GM12878 (cell line): ENCODE data around the gene GSX1. TPM values are rescaled to one million over a fixed set of nuclear protein-coding genes. Genes with fewer than 3 reads are reported as not detected.

ENCODE experiments used
- ATAC-seq: fragments of 200-7000 bp; cut with Tn5 transposase; 3 replicates; pipeline ENCODE4 v1.9.1; 2020; ENCODE audit warnings: mild to moderate bottlenecking, moderate library complexity
- Bru-seq: library from RNA; stranded (reverse); fragments of 400-500 nt; gene quantifications from one replicate; lab custom pipeline; 2021; lab: Mats Ljungman, UMichigan
- BruChase-seq, 2 experiments: library from RNA; stranded (reverse); fragments of 400-500 nt; gene quantifications; one replicate each; lab custom pipeline; 2021; lab: Mats Ljungman, UMichigan
- BruUV-seq: library from RNA; stranded (reverse); fragments of 400-500 nt; replicated peaks from 2 replicates; lab custom pipeline; 2021; lab: Mats Ljungman, UMichigan
- CTCF ChIA-PET: fragments of 300-600 bp; sonication (Branson Sonifier 250); formaldehyde crosslinking; extraction: SDS; loops from one replicate; lab custom pipeline; 2021; ENCODE audit warnings: inconsistent platforms; lab: Yijun Ruan, JAX
- POLR2A ChIA-PET: fragments of 350-600 bp; formaldehyde crosslinking; extraction: SDS; loops from one replicate; lab custom pipeline; 2021; ENCODE audit warnings: inconsistent platforms; lab: Charles Lee
- RAD21 ChIA-PET: fragments of 300-600 bp; sonication (Branson Sonifier 250); formaldehyde crosslinking; loops from one replicate; lab custom pipeline; 2023; ENCODE audit warnings: antibody characterized with exemption; ENCODE audit not compliant: unreplicated experiment; lab: Charles Lee
- SMC1A ChIA-PET: fragments of 300-600 bp; sonication (Branson Sonifier 250); formaldehyde crosslinking; loops from one replicate; lab custom pipeline; 2023; ENCODE audit not compliant: unreplicated experiment, uncharacterized antibody; lab: Charles Lee
- DNase-seq: peaks from one replicate; pipeline ENCODE4 v3.0.0-alpha.2; 2011; ENCODE audit warnings: low read depth, low spot score
- FAIRE-seq: peaks from 3 replicates; lab custom pipeline; 2011; peaks lifted over from hg19 to GRCh38; lab: Jason Lieb, UNC
- H2AFZ ChIP-seq: 2 replicates; pipeline ENCODE4 v1.6.0; 2011; ENCODE audit warnings: low read depth, low read length, control low read depth; ENCODE audit not compliant: control insufficient read depth
- H3K27ac ChIP-seq: 2 replicates; pipeline ENCODE4 v1.5.1; 2011; ENCODE audit warnings: control low read depth; ENCODE audit not compliant: control insufficient read depth, insufficient read depth
- H3K27me3 ChIP-seq, 2 experiments: replicated peaks in 1 of 2; 2 replicates each; pipeline versions ENCODE4 v1.6.0 to v1.6.1; 2011; ENCODE audit warnings: low read length in 1 of 2; ENCODE audit not compliant: control insufficient read depth in 2 of 2, insufficient read depth in 2 of 2
- H3K36me3 ChIP-seq, 2 experiments: 2 replicates each; pipeline ENCODE4 v1.5.1; 2011; ENCODE audit warnings: low read length in 1 of 2; ENCODE audit not compliant: control insufficient read depth in 2 of 2, insufficient read depth in 2 of 2
- H3K4me1 ChIP-seq: 2 replicates; pipeline ENCODE4 v1.6.1; 2011; ENCODE audit warnings: mild to moderate bottlenecking, low read length, moderate library complexity, mixed read lengths; ENCODE audit not compliant: control insufficient read depth, insufficient read depth
- H3K4me2 ChIP-seq: 2 replicates; pipeline ENCODE4 v1.6.0; 2011; ENCODE audit warnings: control low read depth; ENCODE audit not compliant: control insufficient read depth, insufficient read depth
- H3K4me3 ChIP-seq: fragments of 200-600 bp; sonication (generic); 2 replicates; pipeline ENCODE4 v1.5.1; 2016
- H3K79me2 ChIP-seq: 2 replicates; pipeline ENCODE4 v1.6.0; 2011; ENCODE audit warnings: low read length; ENCODE audit not compliant: control insufficient read depth, insufficient read depth
- H3K9ac ChIP-seq: 2 replicates; pipeline ENCODE4 v1.8.0; 2011; ENCODE audit warnings: low read length, control low read depth, mixed read lengths; ENCODE audit not compliant: control insufficient read depth, insufficient read depth
- H3K9me3 ChIP-seq: replicated peaks from 3 replicates; pipeline ENCODE4 v1.5.1; 2011; ENCODE audit warnings: mild to moderate bottlenecking, low read length; ENCODE audit not compliant: control insufficient read depth, insufficient read depth
- H4K20me1 ChIP-seq: 2 replicates; pipeline ENCODE4 v1.6.0; 2011; ENCODE audit not compliant: control insufficient read depth, insufficient read depth
- MTA2 ChIP-seq: fragments of 450-650 bp; IDR thresholded peaks from 2 replicates; pipeline ENCODE4 v1.6.1; 2016; ENCODE audit warnings: low read depth, mild to moderate bottlenecking, moderate library complexity
- PAX5 ChIP-seq: IDR thresholded peaks from 2 replicates; pipeline ENCODE4 v1.6.1; 2011; ENCODE audit warnings: low read depth, low read length, borderline replicate concordance
- POLR2A ChIP-seq: IDR thresholded peaks from 2 replicates; pipeline ENCODE4 v1.6.1; 2011; ENCODE audit warnings: low read depth, mild to moderate bottlenecking, low read length
- POLR2AphosphoS5 ChIP-seq: IDR thresholded peaks from 2 replicates; pipeline ENCODE4 v1.6.1; 2011; ENCODE audit warnings: mild to moderate bottlenecking, low read length, inconsistent platforms
- TBL1XR1 ChIP-seq: IDR thresholded peaks from 2 replicates; pipeline ENCODE4 v1.6.1; 2012; ENCODE audit warnings: low read depth, low read length, improper control_type of control experiment
- WGBS: methylation state at CpG from one replicate; pipeline ENCODE4 v1.1.6; 2016; ENCODE audit warnings: low lambda C conversion rate; ENCODE audit not compliant: insufficient replicate concordance, insufficient coverage; ENCODE audit errors: missing lambda C conversion rate; 5-methylcytosine and 5-hydroxymethylcytosine counted together
- in situ Hi-C: fragments of 300-500 bp; cut with MboI; formaldehyde crosslinking; loops from 9 replicates; pipeline ENCODE4 v1.14.3; 2018; ENCODE audit warnings: mixed read lengths
- intact Hi-C: fragments of 100-400 bp; cut with micrococcal nuclease; formaldehyde crosslinking; loops from one replicate; pipeline ENCODE4 v1.14.2; 2022; ENCODE audit not compliant: unreplicated experiment
- long read RNA-seq, 2 experiments: library from polyadenylated mRNA; unstranded; transcript quantifications; one replicate each; pipeline ENCODE4 v2.0.0, GENCODE V29; 2019 to 2020
- polyA minus RNA-seq, 3 experiments: library from RNA; depleted of rRNA, polyadenylated mRNA; stranded (reverse); fragments of >200 nt; gene quantifications; 2 replicates each; pipeline ENCODE4 v1.2.3, GENCODE V29; 2011
- polyA plus RNA-seq, 11 experiments: library from polyadenylated mRNA; depleted of rRNA in 4 of 11; unstranded in 6 of 11; stranded (reverse) in 5 of 11; fragments of >200 nt; fragmentation: Nextera tagmentation in 4 of 11; fragmentation: Illumina TruSeq in 1 of 11; extraction: Ambion mirVana in 4 of 11; extraction: Trizol in 1 of 11; gene quantifications; 1 replicate in 1 of 11; 2 replicates in 10 of 11; pipeline versions ENCODE4 v1.2.1 to v1.2.3, GENCODE V29; 2011 to 2016; ENCODE audit warnings: inconsistent platforms in 2 of 11, missing spikeins in 2 of 11, low read depth in 1 of 11
- total RNA-seq, 4 experiments: library from RNA; depleted of rRNA in 3 of 4; stranded (reverse); fragments of >200 nt in 3 of 4; fragmentation: Illumina TruSeq in 1 of 4; extraction: Trizol in 1 of 4; gene quantifications; 2 replicates each; pipeline versions ENCODE4 v1.2.1 to v1.2.3, GENCODE V29; 2013 to 2021
- TF ChIP-seq, protein P1 (sequence below): IDR thresholded peaks from 2 replicates; pipeline ENCODE4 v1.6.1; 2012; ENCODE audit warnings: mild to moderate bottlenecking, low read depth, low read length
- TF ChIP-seq, protein P2 (sequence below): fragments of 450-650 bp; IDR thresholded peaks from 2 replicates; pipeline ENCODE4 v1.6.1; 2018; ENCODE audit warnings: borderline replicate concordance, mild to moderate bottlenecking; ENCODE audit not compliant: partially characterized antibody

The GSX1 gene
- not detected in 2 replicates for total RNA-seq (2013; cell fraction: nucleolus; rRNA removed)
- total RNA-seq (2014; rRNA removed) (not detected in 2 replicates), total RNA-seq (2014; rRNA removed; fragmentation: Illumina TruSeq; extraction: Trizol) (not detected in 2 replicates), total RNA-seq (2021) (not detected in 2 replicates), polyA plus RNA-seq (2011; rRNA removed) (not detected in 2 replicates), polyA plus RNA-seq (2014; fragmentation: Illumina TruSeq; extraction: Trizol) (not detected in 2 replicates), polyA plus RNA-seq (2014; fragmentation: Nextera tagmentation; extraction: Ambion mirVana) (not detected), polyA plus RNA-seq (2014; rRNA removed) (not detected in 2 replicates), polyA plus RNA-seq (2016; fragmentation: Nextera tagmentation; extraction: Ambion mirVana) (not detected), polyA minus RNA-seq (2011; rRNA and poly(A)+ RNA removed) (not detected in 2 replicates), Bru-seq, nascent RNA (not detected), BruChase-seq, experiment 1, labeled RNA remaining after a 6-hour chase (not detected), BruChase-seq, experiment 2, labeled RNA remaining after a 2-hour chase (not detected)
- polyA plus RNA-seq (2011; ENCODE audit: low read depth) = not detected
- polyA plus RNA-seq (2011; cell fraction: cytosol; rRNA removed) = not detected in 2 replicates
- polyA plus RNA-seq (2011; cell fraction: nucleus; rRNA removed) = not detected in 2 replicates
- not detected in 2 replicates for polyA plus RNA-seq (2012)
- polyA minus RNA-seq (2011; cell fraction: cytosol; rRNA and poly(A)+ RNA removed) = not detected in 2 replicates
- not detected in 2 replicates for polyA minus RNA-seq (2011; cell fraction: nucleus; rRNA and poly(A)+ RNA removed)
- long read RNA-seq, experiment 1 = 0 reads
- long read RNA-seq, experiment 2 = 0 reads

DNA sequence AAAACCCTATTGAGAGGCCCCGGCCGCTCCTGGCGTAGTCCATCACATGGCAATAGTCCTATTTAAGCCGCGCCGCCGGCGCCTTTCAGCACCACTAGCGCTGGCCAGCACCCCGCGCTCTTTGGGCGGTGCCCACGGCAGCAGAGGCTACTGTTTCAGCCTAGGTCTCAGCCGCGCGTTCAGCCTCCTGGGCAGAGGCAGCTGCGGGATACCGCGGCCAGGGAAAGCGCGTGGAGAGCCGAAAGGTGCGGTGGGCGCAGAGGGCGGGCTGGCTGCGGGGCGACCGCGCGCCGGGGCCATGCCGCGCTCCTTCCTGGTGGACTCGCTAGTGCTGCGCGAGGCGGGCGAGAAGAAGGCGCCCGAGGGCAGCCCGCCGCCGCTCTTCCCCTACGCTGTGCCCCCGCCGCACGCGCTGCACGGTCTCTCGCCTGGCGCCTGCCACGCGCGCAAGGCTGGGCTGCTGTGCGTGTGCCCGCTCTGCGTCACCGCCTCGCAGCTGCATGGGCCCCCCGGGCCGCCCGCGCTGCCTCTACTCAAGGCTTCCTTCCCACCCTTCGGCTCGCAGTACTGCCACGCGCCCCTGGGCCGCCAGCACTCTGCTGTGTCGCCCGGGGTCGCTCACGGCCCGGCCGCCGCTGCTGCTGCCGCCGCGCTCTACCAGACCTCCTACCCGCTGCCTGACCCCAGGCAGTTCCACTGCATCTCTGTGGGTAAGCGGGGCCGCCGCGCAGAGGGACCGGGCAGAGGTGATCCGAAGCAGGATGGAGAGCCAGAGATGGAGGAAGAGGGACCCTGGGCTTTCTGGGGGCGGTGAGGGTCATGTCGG is at the start of gene GSX1:
TSS of gene GSX1 (plus strand) at position 91 of the 826 bp plus-strand sequence. CDS start at position 299, 208 bp downstream.
- Histone ChIP-seq H3K27me3 (peaks cover 26 to 31% of the 10 kb centered on the region in 2 experiments), H3K9ac (no peak within 1 kb of the TSS), H3K9me3 (no peaks in the 10 kb centered on the region; the same call in 2 of the 3 replicates), H4K20me1 (no peaks in the 10 kb centered on the region), H3K27ac (no peak within 1 kb of the TSS), H3K4me3 (peak within 1 kb of the TSS; percentile 27; the same call in 1 of the 2 replicates), H2AFZ (no peak within 1 kb of the TSS), H3K36me3 (no peaks in the 10 kb centered on the region), H3K79me2 (no peaks in the 10 kb centered on the region), H3K4me1 (no peaks in the 10 kb centered on the region), H3K4me2 (peak within 1 kb of the TSS; percentile 39; the same call in 1 of the 2 replicates)
- ATAC-seq (peak; percentile 42; the same call in 1 of the 3 replicates), FAIRE-seq (no peak), DNase-seq (no peak)
- RAD21 ChIA-PET = no interaction called here
- CTCF ChIA-PET = interaction anchor here (1.3 kb wide), 1 partner anchor 34 kb away, joined by 3 read pairs; no protein-coding TSS in a partner anchor
- TF ChIP-seq, protein P1, sequence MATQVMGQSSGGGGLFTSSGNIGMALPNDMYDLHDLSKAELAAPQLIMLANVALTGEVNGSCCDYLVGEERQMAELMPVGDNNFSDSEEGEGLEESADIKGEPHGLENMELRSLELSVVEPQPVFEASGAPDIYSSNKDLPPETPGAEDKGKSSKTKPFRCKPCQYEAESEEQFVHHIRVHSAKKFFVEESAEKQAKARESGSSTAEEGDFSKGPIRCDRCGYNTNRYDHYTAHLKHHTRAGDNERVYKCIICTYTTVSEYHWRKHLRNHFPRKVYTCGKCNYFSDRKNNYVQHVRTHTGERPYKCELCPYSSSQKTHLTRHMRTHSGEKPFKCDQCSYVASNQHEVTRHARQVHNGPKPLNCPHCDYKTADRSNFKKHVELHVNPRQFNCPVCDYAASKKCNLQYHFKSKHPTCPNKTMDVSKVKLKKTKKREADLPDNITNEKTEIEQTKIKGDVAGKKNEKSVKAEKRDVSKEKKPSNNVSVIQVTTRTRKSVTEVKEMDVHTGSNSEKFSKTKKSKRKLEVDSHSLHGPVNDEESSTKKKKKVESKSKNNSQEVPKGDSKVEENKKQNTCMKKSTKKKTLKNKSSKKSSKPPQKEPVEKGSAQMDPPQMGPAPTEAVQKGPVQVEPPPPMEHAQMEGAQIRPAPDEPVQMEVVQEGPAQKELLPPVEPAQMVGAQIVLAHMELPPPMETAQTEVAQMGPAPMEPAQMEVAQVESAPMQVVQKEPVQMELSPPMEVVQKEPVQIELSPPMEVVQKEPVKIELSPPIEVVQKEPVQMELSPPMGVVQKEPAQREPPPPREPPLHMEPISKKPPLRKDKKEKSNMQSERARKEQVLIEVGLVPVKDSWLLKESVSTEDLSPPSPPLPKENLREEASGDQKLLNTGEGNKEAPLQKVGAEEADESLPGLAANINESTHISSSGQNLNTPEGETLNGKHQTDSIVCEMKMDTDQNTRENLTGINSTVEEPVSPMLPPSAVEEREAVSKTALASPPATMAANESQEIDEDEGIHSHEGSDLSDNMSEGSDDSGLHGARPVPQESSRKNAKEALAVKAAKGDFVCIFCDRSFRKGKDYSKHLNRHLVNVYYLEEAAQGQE = peak; percentile 87
- TF ChIP-seq POLR2A (no peak), TBL1XR1 (no peak), PAX5 (no peak), POLR2AphosphoS5 (no peak), MTA2 (no peak)
- TF ChIP-seq, protein P2, sequence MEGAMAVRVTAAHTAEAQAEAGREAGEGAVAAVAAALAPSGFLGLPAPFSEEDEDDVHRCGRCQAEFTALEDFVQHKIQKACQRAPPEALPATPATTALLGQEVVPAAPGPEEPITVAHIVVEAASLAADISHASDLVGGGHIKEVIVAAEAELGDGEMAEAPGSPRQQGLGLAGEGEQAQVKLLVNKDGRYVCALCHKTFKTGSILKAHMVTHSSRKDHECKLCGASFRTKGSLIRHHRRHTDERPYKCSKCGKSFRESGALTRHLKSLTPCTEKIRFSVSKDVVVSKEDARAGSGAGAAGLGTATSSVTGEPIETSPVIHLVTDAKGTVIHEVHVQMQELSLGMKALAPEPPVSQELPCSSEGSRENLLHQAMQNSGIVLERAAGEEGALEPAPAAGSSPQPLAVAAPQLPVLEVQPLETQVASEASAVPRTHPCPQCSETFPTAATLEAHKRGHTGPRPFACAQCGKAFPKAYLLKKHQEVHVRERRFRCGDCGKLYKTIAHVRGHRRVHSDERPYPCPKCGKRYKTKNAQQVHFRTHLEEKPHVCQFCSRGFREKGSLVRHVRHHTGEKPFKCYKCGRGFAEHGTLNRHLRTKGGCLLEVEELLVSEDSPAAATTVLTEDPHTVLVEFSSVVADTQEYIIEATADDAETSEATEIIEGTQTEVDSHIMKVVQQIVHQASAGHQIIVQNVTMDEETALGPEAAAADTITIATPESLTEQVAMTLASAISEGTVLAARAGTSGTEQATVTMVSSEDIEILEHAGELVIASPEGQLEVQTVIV = no peak
- BruUV-seq = no TSS peak
- SMC1A ChIA-PET = no interaction called here
- WGBS = 53% methylated on average over 72 of the region's 87 CpGs
- intact Hi-C loops = no loop called here
- in situ Hi-C loops = no loop called here
- POLR2A ChIA-PET = no interaction called here
